SK-N-SH treated with all-trans-retinoic acid at 6 μM for 48 hours (cell line): ENCODE data around the gene RECK.

ENCODE experiments used
- CSDC2 ChIP-seq: fragments of 250-450 bp; sonication (Bioruptor Pico); IDR thresholded peaks from 2 replicates; pipeline ENCODE4 v1.5.0; 2020; ENCODE audit warnings: mild to moderate bottlenecking, moderate library complexity
- RARB ChIP-seq: fragments of 250-450 bp; sonication (Bioruptor Pico); IDR thresholded peaks from 2 replicates; pipeline ENCODE4 v1.8.0; 2021; ENCODE audit warnings: mild to moderate bottlenecking, moderate library complexity
- SNAI2 ChIP-seq: fragments of 250-450 bp; sonication (Bioruptor Pico); IDR thresholded peaks from 2 replicates; pipeline ENCODE4 v1.5.0; 2020; ENCODE audit warnings: mild to moderate bottlenecking, moderate library complexity
- TOX ChIP-seq: fragments of 250-450 bp; sonication (Bioruptor Pico); IDR thresholded peaks from 2 replicates; pipeline ENCODE4 v1.8.0; 2021; ENCODE audit warnings: mild to moderate bottlenecking, moderate library complexity, borderline replicate concordance
- ZFP3 ChIP-seq: fragments of 250-450 bp; sonication (Bioruptor Pico); IDR thresholded peaks from 2 replicates; pipeline ENCODE4 v1.5.0; 2020; ENCODE audit warnings: mild to moderate bottlenecking, moderate library complexity
- TF ChIP-seq, protein P1 (sequence below): fragments of 250-450 bp; sonication (Bioruptor Pico); IDR thresholded peaks from 2 replicates; pipeline ENCODE4 v1.5.1; 2020; ENCODE audit warnings: low read depth, mild to moderate bottlenecking, moderate library complexity

DNA sequence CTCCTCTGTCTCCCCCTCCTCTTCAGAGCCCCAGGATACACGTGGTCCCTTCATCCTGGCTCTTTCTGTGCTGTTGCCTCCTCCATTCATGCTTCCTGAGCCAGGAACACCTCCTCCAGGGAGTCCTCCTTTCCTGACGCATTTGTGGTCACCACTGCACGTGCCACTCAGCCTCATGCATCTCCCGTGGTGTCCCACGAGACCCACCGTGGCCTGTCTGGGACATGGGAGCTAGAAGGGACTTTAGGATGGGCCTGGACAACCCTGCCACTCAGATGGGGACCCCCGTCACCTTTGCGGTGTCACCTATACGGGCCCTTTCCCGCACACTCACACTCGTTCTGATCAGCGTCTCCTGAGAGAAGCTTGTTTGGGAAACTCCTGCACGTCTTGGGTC lies 106.5 kb downstream of the RECK start:
- TF ChIP-seq SNAI2 (CRISPR knock-in tag) (no peak), RARB (no peak), TOX (CRISPR knock-in tag) (no peak), CSDC2 (CRISPR knock-in tag) (no peak), ZFP3 (CRISPR knock-in tag) (no peak)
- TF ChIP-seq, protein P1, sequence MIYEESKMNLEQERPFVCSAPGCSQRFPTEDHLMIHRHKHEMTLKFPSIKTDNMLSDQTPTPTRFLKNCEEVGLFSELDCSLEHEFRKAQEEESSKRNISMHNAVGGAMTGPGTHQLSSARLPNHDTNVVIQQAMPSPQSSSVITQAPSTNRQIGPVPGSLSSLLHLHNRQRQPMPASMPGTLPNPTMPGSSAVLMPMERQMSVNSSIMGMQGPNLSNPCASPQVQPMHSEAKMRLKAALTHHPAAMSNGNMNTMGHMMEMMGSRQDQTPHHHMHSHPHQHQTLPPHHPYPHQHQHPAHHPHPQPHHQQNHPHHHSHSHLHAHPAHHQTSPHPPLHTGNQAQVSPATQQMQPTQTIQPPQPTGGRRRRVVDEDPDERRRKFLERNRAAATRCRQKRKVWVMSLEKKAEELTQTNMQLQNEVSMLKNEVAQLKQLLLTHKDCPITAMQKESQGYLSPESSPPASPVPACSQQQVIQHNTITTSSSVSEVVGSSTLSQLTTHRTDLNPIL (CRISPR knock-in tag) = no peak
